ENCODE results near the gene B4GALT5. TPM values are rescaled to one million over a fixed set of nuclear protein-coding genes. Genes with fewer than 3 reads are reported as not detected.

The B4GALT5 gene
- total RNA-seq, 2 donors from 2014 or later: 9.3 to 12.2 TPM

DNA sequence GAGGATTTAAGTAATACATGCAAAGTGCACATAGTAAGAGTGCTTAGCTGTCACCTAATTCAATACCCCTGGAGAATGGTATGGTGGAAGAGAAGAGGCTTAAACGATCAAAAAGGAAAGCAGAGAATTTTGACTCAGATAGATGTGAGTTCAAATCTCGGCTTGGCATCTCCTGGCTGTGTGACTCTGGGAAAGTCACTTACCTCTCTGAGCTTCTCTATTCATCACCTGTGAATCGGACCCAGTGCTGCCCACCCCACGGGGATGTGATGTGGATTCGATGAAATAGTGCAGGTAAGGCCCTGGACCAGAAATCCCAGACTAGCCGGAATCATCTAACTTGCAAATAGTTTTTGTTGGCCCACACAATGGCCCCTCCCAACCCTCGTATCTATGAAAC is 1.8 kb upstream of the B4GALT5 start:
- Histone ChIP-seq H3K27me3 (no peaks in the 10 kb centered on the region), H3K4me1 (peaks cover 21% of the 10 kb centered on the region), H3K36me3 (replicated peaks in 1 of 2; ENCODE audit: insufficient read depth in 1 of 2, low read depth in 2 of 2) (no peaks in the 10 kb centered on the region), H3K27ac (no peak overlapping the region), H3K9me3 (no peaks in the 10 kb centered on the region), H3K4me3 (no peak overlapping the region)
- WGBS, 2 donors: 81 to 87% methylated on average over 7 of the region's 7 CpGs
- intact Hi-C loops (cut with DNase I): no loop called here
- DNase-seq: no peak
- TF ChIP-seq, protein P1, sequence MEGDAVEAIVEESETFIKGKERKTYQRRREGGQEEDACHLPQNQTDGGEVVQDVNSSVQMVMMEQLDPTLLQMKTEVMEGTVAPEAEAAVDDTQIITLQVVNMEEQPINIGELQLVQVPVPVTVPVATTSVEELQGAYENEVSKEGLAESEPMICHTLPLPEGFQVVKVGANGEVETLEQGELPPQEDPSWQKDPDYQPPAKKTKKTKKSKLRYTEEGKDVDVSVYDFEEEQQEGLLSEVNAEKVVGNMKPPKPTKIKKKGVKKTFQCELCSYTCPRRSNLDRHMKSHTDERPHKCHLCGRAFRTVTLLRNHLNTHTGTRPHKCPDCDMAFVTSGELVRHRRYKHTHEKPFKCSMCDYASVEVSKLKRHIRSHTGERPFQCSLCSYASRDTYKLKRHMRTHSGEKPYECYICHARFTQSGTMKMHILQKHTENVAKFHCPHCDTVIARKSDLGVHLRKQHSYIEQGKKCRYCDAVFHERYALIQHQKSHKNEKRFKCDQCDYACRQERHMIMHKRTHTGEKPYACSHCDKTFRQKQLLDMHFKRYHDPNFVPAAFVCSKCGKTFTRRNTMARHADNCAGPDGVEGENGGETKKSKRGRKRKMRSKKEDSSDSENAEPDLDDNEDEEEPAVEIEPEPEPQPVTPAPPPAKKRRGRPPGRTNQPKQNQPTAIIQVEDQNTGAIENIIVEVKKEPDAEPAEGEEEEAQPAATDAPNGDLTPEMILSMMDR (IDR thresholded peaks at IDR 0.05): no peak
- no peak for TF ChIP-seq POLR2A (IDR thresholded peaks at IDR 0.05)
- no peak for ATAC-seq

DNA sequence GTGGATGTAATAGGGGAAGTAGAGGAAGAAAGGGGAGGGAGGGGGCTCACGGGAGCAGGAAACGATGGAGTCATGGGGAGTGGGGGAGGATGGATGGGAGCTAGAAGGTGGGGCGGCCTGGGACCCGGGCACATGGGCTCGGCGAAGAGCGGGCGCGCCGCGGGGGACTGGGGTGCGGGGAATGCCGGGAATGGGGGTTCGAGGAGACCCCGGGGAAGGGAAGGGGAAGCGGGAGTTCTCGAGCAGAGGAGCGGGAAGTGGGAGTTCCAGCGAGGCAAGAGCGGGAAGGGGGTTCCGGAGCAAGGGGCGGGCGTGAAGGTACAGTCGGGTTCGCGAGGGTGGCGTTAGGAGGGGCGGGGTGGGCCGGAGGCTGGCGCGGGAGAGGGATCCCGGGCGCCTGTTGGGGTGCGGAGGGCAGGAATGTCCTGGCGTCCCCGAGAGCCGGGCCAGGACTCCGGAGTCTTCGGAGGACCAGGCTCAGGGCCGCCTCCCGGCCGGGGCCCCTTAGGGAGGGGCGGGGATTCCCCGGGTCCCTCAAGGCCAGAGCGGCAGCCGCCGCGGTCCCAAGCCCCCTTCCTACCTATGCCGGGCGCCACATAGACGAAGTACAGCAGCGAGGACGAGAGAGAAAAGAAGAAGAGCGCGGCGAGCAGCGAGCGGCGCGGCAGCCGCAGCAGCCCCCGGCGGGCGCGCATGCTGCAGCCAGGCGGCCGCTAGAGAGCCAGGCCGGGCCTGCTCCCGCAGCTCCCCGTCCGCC is 504 bp downstream of the B4GALT5 start:
- Histone ChIP-seq H3K27me3 (no peaks in the 10 kb centered on the region), H3K9me3 (no peaks in the 10 kb centered on the region), H3K27ac (peak overlapping the region; percentile 82 to 95 (median 92)), H3K4me1 (peaks cover 42% of the 10 kb centered on the region), H3K4me3 (peak overlapping the region; percentile 33 to 71), H3K36me3 (replicated peaks in 1 of 2; ENCODE audit: insufficient read depth in 1 of 2, low read depth in 2 of 2) (no peaks in the 10 kb centered on the region)
- TF ChIP-seq, protein P1 (IDR thresholded peaks at IDR 0.05): peak in 3 of 7 experiments; percentile 7 to 45 (median 31)
- peak in 1 of 3 donors; percentile 22 for TF ChIP-seq POLR2A (IDR thresholded peaks at IDR 0.05)
- ATAC-seq (peak; percentile 57), DNase-seq (peak; percentile 41 to 60 (median 53))
- WGBS, 2 donors: 0% methylated on average over 24 to 71 of the region's 71 CpGs
- intact Hi-C loops (cut with DNase I): no loop called here

DNA sequence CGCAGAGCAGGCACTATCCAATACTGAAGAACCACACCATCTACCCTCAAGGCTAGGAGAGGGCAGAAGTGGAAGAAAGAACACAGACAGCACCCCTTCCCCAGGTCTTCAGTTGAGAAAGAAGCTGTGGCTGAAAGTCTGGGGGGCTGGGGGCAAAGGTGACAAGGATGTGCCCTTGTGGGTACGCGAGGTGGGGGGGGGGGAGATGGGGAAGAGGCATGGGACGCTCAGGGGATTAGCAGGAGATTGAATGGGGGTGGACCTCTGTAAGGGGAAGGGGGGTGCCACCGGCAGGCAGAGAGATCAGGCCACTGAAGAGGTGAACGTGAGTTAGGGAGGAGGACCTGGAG is 1.1 kb downstream of the B4GALT5 start:
- intact Hi-C loops (cut with DNase I): no loop called here
- Histone ChIP-seq H3K27ac (peak overlapping the region; percentile 82 to 95 (median 92)), H3K36me3 (replicated peaks in 1 of 2; ENCODE audit: insufficient read depth in 1 of 2, low read depth in 2 of 2) (no peaks in the 10 kb centered on the region), H3K4me1 (peaks cover 45% of the 10 kb centered on the region), H3K27me3 (no peaks in the 10 kb centered on the region), H3K9me3 (no peaks in the 10 kb centered on the region), H3K4me3 (peak overlapping the region; percentile 33 to 71)
- DNase-seq (no peak), ATAC-seq (no peak)
- no peak for TF ChIP-seq POLR2A (IDR thresholded peaks at IDR 0.05)
- TF ChIP-seq, protein P1 (IDR thresholded peaks at IDR 0.05): no peak
- 2 to 3% methylated on average over 5 to 6 of the region's 6 CpGs for WGBS, 2 donors

- Histone ChIP-seq H3K4me1 (peaks cover 50% of the 10 kb centered on the region), H3K9me3 (no peaks in the 10 kb centered on the region), H3K27ac (peak overlapping the region; percentile 43 to 95 (median 86)), H3K4me3 (peak overlapping the region in 1 of 2 donors; percentile 71), H3K36me3 (replicated peaks in 1 of 2; ENCODE audit: insufficient read depth in 1 of 2, low read depth in 2 of 2) (no peaks in the 10 kb centered on the region), H3K27me3 (no peaks in the 10 kb centered on the region)
- 39 to 40% methylated on average over 4 of the region's 4 CpGs for WGBS, 2 donors
- no peak for DNase-seq
- TF ChIP-seq POLR2A (IDR thresholded peaks at IDR 0.05): no peak
- TF ChIP-seq, protein P1 (IDR thresholded peaks at IDR 0.05): no peak
- no peak for ATAC-seq
- intact Hi-C loops (cut with DNase I): no loop called here
These were observed 1.6 kb downstream of the B4GALT5 start for GRCh38 chr20:49712118-49712517.

DNA sequence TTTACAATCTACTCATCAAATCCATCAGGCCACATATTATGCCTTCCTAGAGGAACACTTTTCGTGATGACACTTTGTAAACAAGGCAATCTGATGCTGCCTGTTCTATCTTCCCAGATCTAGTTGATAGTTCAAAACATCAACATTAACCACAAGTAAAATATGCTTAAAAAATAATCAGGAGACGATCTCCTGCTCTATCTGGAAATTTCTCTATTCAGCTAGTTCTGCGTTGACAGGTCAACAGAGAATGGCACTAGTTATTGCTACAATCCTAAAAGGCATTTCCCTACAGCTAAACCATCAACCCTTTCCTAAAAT is 2.1 kb downstream of the B4GALT5 start:
- 35 to 42% methylated on average over 3 of the region's 3 CpGs for WGBS, 2 donors
- intact Hi-C loops (cut with DNase I): no loop called here

More for the DNA sequence above, 2.1 kb downstream of the B4GALT5 start:
- H3K36me3 ChIP-seq (replicated peaks in 1 of 2; ENCODE audit: insufficient read depth in 1 of 2, low read depth in 2 of 2): no peaks in the 10 kb centered on the region
- no peaks in the 10 kb centered on the region for H3K9me3 ChIP-seq
- peaks cover 55% of the 10 kb centered on the region for H3K4me1 ChIP-seq
- no peak for DNase-seq
- ATAC-seq: no peak
- TF ChIP-seq, protein P1 (IDR thresholded peaks at IDR 0.05): no peak
- TF ChIP-seq POLR2A (IDR thresholded peaks at IDR 0.05): no peak
- no peak overlapping the region for H3K4me3 ChIP-seq
- H3K27me3 ChIP-seq: no peaks in the 10 kb centered on the region
- peak overlapping the region in 3 of 4 donors; percentile 82 to 95 (median 91) for H3K27ac ChIP-seq

Data from body of pancreas (tissue), 4 donors.